GM18951 (cell line): Measurements from ENCODE around the gene TBL3.

Experiments used
- POLR2A ChIP-seq: IDR thresholded peaks from 4 replicates; pipeline ENCODE4 v1.6.1; 2011; ENCODE audit warnings: mild to moderate bottlenecking; ENCODE audit not compliant: insufficient read length, insufficient read depth; ENCODE audit errors: extremely low read depth
- in situ Hi-C: fragments of 300-500 bp; cut with MboI; formaldehyde crosslinking; loops from one replicate; pipeline ENCODE4 v1.12.0; 2022; ENCODE audit warnings: low sequenced_read_pairs, mixed read lengths, inconsistent platforms; ENCODE audit not compliant: unreplicated experiment

The TBL3 gene

DNA sequence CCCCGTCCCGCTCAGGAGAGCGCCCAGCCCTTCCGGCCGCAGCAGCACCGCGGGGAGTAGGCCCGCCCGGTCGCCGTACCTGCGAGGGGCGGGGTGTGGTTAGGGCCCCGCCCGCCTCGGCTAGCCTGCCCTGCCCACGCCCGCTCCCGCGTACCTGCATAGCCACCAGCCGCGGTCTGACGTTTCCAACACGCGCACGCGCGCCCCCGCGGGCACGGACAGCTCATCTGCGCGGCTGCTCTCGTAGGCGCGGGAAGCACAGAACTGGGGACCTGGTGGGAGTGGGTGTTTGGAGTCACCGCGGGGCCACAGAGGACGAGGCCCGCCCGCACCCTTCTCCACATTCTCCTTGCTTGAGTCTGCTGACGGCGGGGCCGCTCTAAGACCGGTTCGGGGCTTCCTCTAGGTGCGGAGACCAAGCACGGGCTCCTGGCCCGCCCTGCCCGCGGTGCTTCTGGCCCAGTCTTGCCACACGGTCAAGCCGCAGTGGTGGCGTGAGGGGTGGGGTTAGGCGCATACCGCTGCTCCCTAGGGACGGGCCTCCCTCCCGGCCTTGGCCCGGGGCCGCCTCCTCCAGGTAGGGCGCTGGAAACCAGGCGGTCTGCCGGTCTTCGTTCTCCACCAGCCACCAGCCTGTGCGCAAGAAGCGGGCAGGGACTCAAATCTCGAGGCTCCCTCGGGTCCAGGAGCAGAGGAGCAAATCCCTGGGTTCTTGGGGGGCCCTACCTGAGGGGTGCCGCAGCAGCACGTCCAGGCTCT lies 7.6 kb downstream of the TBL3 start:
- TF ChIP-seq POLR2A, result no peak
- in situ Hi-C loops, result no loop called here

DNA sequence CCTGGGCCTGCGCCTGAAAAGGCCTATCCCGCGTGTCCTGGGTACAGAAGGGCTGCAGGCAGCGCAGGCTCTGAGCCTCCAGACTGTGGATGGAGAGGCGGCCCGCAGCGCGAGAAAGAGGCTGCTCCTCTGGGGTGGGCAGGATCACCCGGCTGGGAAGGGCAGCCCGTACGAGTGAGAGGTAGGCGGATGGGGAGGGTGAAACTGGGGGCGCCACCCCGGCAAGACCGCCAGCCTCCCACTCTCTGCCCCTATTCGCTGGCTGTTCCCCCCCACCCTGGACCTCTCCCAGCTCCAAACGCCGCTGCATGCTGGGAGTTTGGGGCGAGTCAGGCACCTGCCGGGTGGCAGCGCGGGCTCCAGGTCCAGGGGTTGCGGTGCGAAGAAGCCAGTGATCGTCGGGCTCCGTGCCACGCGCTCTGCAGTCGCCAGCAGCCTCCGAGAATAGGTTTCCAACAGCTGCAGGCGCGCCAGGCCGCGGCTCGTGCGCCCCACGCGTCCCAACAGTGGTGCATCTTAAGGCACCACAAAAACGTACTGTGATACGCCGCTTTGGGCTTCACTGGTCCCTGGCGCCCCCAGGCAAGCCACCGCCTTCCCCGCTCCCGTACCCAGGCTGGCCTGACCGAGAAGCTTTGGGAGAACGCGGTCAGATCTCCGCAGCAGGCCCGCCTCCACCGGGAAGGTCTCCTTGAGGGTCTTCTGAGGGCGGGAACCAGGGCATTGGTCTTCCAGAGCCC lies 8.3 kb downstream of the TBL3 start:
- in situ Hi-C loops, result no loop called here
- no peak for TF ChIP-seq POLR2A

DNA sequence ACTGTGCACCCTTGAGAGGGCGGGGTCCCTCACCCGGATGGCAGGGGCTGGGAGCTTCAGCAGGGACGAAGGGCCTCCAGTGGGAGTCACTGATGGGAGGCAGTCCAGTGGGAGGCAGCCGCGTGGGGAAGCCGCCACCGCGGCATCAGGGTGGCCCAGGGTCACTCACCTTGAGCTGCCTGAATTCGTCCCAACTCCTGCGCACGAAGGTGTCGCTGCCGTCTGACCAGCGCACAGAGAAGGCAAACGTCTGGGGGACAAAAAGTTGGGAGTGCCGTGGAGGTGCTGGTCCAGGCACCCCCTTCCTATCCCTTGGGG lies 8.9 kb downstream of the TBL3 start:
- in situ Hi-C loops, result no loop called here
- TF ChIP-seq POLR2A, result no peak

DNA sequence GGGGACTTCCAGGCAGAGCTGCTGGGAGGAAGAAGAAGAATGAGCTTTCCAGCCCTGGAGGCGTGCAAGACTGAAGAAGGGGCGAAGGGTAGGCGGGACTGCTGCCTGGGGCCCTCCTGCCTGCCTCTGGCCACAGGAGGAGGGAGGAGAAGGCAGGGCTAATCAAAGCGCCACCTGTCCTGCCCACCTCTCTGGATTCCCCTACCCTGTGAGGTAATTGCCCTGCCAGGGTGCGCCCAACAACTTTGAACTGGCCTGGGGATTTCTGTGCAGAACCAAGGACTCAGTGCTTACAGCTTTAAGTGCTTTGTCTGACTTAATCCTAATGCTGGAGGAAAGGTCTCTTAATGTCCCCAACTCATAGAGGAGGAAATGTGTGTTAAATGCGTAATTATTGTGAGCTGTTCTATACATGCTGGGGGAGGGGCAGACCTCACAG lies 9.6 kb downstream of the TBL3 start, which contains the start of gene NOXO1:
Gene NOXO1, minus strand, starts transcription at position 72 of the 439 bp plus-strand sequence. CDS start 290 bp downstream, outside the sequence.
- no peak for TF ChIP-seq POLR2A
- in situ Hi-C loops, result no loop called here

DNA sequence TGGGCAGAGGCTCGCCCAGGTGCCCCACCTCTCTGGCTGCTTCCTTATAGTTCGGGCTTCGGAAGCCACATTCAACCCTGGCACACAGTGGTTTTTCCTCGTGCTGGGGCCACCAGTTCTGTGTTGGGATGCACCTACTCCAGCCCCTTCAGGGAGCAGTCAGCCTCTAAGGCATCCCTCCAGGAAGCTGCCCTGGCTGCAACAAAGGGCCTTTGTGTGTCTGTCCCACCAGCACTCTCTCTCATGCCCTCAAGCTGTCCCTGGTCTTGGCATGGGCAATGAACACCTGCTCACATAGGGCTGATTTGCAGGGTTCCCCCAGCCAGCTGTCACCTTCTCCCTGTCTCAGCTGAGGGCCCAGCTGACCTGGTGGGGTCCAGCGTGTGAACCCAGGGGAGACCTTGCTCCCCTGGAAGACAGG lies 10.2 kb downstream of the TBL3 start:
- TF ChIP-seq POLR2A, result no peak
- in situ Hi-C loops, result no loop called here

DNA sequence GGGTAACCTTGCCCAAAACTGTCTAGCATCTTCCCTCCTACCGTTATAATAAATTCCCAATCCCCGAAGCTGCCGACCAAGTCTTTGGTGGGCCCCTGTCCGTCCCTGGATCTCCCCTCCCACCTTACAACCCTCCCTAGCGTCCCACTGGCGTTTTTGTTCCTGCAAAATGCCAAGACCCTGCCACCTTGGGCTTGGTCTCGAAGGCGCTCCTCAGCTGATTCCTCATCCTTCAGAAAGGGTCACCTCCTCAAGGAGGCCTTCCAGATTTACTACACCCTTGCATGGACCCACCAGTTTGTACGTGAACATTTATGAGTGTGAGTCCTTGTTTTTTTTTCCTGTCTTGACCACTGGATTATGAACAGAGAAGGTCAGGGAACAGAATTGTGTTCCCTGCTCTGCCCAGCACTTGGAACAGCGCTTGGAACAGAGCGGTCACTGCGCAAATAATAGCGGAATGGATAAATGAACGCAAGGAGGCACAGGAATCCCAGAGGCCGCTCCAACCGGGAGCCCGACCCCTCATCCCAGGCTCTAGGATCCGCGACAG lies 11.2 kb downstream of the TBL3 start:
- TF ChIP-seq POLR2A, result no peak
- in situ Hi-C loops, result no loop called here

DNA sequence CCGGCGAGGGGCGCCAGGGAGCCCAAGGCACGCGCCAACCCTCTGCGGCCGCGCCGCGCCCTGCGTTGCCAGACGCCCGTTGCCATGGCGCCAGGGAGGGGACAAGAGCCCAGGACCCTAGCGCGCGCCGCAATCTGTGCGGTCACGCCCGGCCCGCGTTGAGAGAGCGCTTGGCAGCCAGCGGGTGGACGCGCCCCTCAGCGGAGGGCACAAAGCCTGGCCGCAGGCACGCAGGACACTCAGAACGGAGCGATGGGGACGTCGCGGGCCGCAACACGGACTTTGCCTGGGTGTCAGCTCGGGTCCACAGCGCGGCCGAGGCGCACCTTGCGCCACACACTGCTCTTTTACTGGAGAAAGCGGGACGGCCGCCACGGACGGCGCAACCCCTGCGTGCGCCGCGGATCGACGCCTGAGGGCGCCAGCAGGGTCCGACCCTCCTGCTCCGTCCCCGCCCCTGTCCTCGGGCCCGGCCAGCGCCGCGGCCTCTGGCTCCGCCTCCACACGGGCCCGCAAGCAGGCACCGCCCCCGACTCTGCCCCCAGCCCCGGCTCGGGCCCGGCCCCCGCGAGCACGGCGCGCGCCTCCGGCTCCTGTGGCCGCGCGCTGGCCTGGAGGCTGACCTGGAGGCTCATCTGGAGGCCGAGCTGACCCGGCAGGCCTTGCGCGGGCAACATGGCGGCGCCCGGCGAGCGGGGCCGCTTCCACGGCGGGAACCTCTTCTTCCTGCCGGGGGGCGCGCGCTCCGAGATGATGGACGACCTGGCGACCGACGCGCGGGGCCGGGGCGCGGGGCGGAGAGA lies 11.9 kb downstream of the TBL3 start, which contains the start of gene GFER:
Gene GFER, plus strand, starts transcription at position 650 of the 803 bp plus-strand sequence. Its CDS starts 26 bp downstream, at position 676.
- in situ Hi-C loops, result no loop called here
- TF ChIP-seq POLR2A, result peak; percentile 94

DNA sequence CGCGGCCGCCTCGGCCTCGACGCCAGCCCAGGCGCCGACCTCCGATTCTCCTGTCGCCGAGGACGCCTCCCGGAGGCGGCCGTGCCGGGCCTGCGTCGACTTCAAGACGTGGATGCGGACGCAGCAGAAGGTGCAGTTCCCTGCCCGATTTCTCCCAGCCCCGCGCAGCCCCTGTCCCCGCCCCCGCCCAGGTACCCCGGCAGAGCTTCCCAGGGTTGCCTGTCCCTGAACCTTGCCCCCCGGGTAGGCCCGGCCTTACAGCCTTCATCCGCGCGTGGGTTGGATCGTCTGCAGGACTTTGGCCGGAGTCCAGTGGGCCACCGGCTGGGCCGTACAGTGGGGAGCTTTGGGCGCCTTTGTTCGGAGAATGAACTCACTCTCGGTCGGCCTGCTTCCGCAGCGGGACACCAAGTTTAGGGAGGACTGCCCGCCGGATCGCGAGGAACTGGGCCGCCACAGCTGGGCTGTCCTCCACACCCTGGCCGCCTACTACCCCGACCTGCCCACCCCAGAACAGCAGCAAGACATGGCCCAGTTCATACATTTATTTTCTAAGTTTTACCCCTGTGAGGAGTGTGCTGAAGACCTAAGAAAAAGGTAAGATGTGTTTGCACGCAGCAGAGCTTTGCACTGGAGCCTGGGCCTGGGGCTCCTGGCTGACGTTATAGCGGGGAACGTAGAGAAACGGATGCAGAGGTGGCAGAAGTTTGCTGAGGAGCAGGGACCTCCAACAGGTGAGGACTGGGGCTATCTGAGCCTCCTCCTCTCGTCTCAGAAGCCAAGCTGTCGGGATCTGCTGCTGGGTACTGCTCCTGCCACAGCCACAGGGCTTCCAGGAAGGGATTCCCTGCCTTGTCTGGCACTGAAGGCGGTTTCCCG lies 12.7 kb downstream of the TBL3 start:
- in situ Hi-C loops, result no loop called here

DNA sequence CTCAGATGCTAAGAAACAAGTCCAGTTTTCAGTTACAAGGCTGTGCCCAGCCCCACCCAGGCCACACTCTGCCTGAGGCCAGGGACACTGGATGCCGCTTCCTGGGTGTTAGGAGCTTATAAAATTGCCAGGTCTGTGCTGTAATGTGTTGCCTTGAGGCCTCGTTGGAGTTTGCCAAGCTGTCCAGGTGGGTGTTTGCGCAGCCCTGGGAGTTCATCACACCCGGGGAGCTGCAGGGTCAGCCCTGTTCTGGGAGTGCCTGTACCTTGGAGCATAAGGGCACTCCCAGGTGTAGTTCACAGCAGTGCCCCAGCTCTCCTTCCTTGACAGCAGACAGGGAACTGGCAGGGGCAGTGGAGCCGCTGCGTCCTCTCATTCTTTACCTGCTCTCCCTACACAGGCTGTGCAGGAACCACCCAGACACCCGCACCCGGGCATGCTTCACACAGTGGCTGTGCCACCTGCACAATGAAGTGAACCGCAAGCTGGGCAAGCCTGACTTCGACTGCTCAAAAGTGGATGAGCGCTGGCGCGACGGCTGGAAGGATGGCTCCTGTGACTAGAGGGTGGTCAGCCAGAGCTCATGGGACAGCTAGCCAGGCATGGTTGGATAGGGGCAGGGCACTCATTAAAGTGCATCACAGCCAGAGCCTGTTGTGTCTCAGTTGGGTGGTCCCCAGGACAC lies 13.8 kb downstream of the TBL3 start:
- in situ Hi-C loops, result no loop called here

More for the DNA sequence above, 12.7 kb downstream of the TBL3 start:
- TF ChIP-seq POLR2A, result no peak

DNA sequence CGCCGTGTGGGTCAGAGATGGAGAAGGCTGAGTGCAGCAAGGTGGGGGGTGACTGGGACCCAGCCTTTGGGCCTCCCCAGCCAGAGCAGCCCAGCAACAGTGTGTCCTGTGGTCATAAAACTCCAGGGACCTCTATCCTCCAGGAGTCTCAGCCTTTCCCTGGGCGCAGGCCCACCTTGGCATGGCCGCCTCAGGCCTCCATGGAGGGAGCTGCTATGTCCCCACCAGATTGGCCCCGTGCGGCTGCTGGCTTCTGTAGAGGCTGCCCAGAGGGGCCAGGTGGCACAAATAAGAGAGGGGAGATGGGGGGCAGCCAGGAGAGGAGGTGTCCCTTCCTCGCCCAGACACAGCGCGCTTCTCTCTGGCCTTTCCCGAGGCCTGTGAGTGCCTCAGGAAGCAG lies 15.3 kb downstream of the TBL3 start:
- in situ Hi-C loops, result no loop called here
- TF ChIP-seq POLR2A, result no peak

More for the DNA sequence above, 13.8 kb downstream of the TBL3 start:
- TF ChIP-seq POLR2A, result no peak

DNA sequence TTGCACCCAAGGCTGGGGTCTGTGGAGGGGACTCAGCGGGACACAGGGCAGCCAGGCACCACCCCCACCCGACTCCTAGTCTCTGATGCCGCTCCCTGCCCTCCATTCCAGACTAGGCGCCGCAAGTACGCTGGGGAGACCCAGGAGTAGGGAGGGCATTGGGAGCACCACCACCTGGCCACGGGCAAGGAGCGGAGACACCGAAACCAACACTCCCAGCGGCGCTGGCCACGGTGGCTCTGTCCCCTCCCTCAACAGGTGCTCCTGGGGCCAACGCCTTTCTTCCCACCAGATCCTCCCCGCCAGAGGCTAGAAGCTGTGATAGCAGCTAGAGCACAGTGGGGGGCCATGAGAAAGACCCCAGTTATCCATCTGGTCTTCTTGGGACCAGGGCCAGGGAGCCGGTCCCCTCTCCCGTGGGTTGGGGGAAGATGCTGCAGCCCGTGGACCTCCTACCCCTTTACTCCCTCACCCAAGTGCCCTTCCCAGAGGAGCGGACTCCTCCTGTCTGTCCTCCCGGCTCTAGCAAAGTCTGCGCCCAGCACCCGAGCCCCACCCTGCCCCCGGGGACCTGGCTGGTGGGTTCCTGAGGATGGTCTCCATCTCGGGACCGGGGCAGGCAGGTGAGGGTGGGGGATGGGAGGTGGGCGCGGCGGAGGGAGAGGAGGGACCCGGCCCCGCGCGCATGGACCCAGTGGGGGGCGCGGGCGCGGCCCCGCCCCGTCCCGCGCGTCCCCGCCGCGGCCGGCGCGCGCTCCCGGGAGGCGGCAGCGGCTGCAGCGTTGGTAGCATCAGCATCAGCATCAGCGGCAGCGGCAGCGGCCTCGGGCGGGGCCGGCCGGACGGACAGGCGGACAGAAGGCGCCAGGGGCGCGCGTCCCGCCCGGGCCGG lies 17.6 kb downstream of the TBL3 start, which contains the start of gene SYNGR3:
Gene SYNGR3, plus strand, starts transcription at position 762 of the 892 bp plus-strand sequence. CDS start 133 bp downstream, outside the sequence.
- in situ Hi-C loops, result no loop called here
- TF ChIP-seq POLR2A, result no peak

DNA sequence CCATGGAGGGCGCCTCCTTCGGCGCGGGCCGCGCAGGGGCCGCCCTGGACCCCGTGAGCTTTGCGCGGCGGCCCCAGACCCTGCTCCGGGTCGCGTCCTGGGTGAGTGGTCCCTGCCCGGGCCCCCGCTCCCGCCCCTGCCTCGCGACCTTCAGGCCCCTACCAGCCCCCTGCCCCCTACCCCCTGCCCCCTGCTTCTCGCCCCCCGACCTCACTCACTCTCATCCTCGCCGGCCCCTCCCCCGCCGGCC lies 18.2 kb downstream of the TBL3 start:
- TF ChIP-seq POLR2A, result no peak
- in situ Hi-C loops, result no loop called here
